GM12892 (cell line): ENCODE measurements around the gene MROH9.

Source experiments
- POLR2A ChIP-seq: IDR thresholded peaks from 2 replicates; pipeline ENCODE4 v1.6.1; 2011; ENCODE audit warnings: low read depth, low read length, control low read depth
- POLR2AphosphoS5 ChIP-seq: IDR thresholded peaks from 2 replicates; pipeline ENCODE4 v1.6.1; 2011; ENCODE audit warnings: low read depth, low read length, control low read depth
- TAF1 ChIP-seq: IDR thresholded peaks from 2 replicates; pipeline ENCODE4 v1.6.1; 2011; ENCODE audit warnings: low read depth, mild to moderate bottlenecking, control low read depth, low read length, borderline replicate concordance

GRCh38 chr1:170891872-170892271, 43.5 kb upstream of the MROH9 start:
- TF ChIP-seq POLR2AphosphoS5 (no peak), POLR2A (no peak), TAF1 (no peak)
